Natural killer cell treated with Interleukin-12 subunit alpha and Interleukin-12 subunit beta and Interleukin-15 and Interleukin-18, amount 100 ng/mL, for 72 hours (primary cell): Measurements from ENCODE around the gene CPEB4. TPM values are rescaled to one million over a fixed set of nuclear protein-coding genes. Genes with fewer than 3 reads are reported as not detected.

Experiments used
- ATAC-seq, 2 donors: fragments of 150-1000 bp; cut with Tn5 transposase in 1 of 2; sonication (Bioruptor Pico), chemical (Tn5 transposase) in 1 of 2; 2 replicates each; pipeline ENCODE4 v1.10.0; 2021
- DNase-seq: peaks from one replicate; pipeline ENCODE4 v3.0.0; 2022; ENCODE audit warnings: low spot score
- H3K27ac Mint-ChIP-seq, 2 donors: 1 replicate in 1 of 2; 2 replicates in 1 of 2; pipeline ENCODE4 v1.8.0; 2022; ENCODE audit warnings: mixed read lengths in 2 of 2, mild to moderate bottlenecking in 1 of 2, moderate library complexity in 1 of 2
- H3K27me3 Mint-ChIP-seq, 2 donors: 1 replicate in 1 of 2; 2 replicates in 1 of 2; pipeline ENCODE4 v1.8.0; 2022; ENCODE audit warnings: mixed read lengths in 2 of 2
- H3K36me3 Mint-ChIP-seq: one replicate; pipeline ENCODE4 v1.8.0; 2022; ENCODE audit warnings: mixed read lengths
- H3K4me1 Mint-ChIP-seq, 2 donors: 1 replicate in 1 of 2; 2 replicates in 1 of 2; pipeline ENCODE4 v1.8.0; 2022; ENCODE audit warnings: low read depth in 2 of 2, mixed read lengths in 2 of 2, mild to moderate bottlenecking in 1 of 2
- H3K4me3 Mint-ChIP-seq: one replicate; pipeline ENCODE4 v1.8.0; 2022; ENCODE audit warnings: mixed read lengths
- H3K9me3 Mint-ChIP-seq: 2 replicates; pipeline ENCODE4 v1.8.0; 2022; ENCODE audit warnings: mixed read lengths
- total RNA-seq, 2 donors: library from RNA; stranded (reverse); gene quantifications; one replicate each; pipeline ENCODE4 v1.2.3, GENCODE V29; 2022

The CPEB4 gene
- total RNA-seq, 2 donors from 2014 or later = 29.9 to 45.6 TPM

DNA sequence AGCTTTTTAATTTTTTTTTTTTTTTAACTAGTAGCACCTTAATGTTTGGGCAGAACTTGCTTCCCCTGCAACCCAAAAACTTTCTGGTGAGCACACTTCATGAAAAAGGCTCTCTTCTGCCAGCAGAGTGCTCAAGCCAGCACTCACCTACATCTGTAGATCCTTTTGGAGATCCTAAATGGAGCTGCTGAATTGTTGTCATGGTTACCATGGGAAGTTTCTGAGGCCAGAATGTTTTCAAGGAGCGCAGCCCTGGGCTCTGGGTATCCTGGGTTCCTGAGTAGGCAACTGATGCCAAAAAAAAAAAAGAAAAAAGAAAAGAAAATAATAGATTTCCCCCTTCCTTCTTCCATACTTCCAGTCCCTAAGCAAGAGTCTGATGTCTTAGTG, 3.1 kb upstream of the CPEB4 start:
- peak overlapping the region; percentile 77 for H3K4me3 Mint-ChIP-seq

DNA sequence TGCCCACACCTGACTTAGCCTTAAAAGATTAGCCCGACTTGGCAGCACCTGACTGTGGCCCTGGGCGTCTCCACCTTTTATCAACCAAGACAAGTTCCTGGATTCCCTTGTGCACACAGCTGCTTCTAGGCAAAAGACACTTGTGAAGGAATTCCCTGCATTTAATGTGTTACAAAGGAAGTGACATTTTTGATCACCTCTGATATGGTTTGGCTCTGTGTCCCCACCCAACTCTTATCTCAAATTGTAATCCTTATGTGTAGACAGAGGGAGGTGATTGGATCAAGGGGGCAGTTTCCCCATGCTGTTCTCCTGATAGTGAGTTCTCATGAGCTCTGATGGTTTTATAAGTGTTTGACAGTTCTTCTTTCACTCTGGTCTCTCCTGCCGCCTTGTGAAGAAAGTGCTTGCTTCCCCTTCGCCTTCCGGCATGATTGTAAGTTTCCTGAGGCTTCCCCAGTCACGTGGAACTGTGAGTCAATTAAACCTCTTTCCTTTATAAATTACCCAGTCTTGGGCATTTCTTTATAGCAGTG, 2.6 kb upstream of the CPEB4 start:
- H3K27ac Mint-ChIP-seq = peak overlapping the region; percentile 99 to 100
- H3K27me3 Mint-ChIP-seq = no peaks in the 10 kb centered on the region
- no peak for ATAC-seq
- H3K4me3 Mint-ChIP-seq = peak overlapping the region; percentile 50
- peaks cover 10% of the 10 kb centered on the region for H3K36me3 Mint-ChIP-seq
- peaks cover 55 to 63% of the 10 kb centered on the region in 2 donors for H3K4me1 Mint-ChIP-seq
- H3K9me3 Mint-ChIP-seq = no peaks in the 10 kb centered on the region
- DNase-seq = no peak

More for the DNA sequence above, 3.1 kb upstream of the CPEB4 start:
- ATAC-seq (no peak), DNase-seq (no peak)
- H3K27me3 Mint-ChIP-seq = no peaks in the 10 kb centered on the region
- H3K9me3 Mint-ChIP-seq = no peaks in the 10 kb centered on the region
- peaks cover 50 to 58% of the 10 kb centered on the region in 2 donors for H3K4me1 Mint-ChIP-seq
- peak overlapping the region; percentile 99 to 100 for H3K27ac Mint-ChIP-seq
- H3K36me3 Mint-ChIP-seq = peaks cover 10% of the 10 kb centered on the region

DNA sequence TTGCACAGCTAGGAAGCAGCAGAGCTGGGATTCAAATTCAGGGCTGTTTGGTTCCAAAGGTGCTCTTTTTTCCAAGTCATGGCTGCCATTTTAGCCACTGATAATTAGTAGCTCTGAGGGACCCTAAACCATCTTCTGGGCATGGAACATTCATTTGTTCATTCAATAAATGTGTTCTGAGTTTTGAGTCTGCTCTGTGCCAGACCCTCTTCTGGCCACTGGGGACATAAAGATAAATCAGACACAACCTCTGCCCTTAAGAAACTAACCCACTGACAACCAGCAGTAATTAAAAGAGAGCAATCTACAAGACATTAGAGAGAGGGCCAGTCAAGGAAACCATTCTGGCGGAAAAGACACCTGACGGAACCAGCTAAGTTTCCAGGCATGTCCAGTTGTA, 2.0 kb upstream of the CPEB4 start:
- Mint-ChIP-seq H3K9me3 (no peaks in the 10 kb centered on the region), H3K4me3 (peak overlapping the region; percentile 50), H3K4me1 (peaks cover 59 to 68% of the 10 kb centered on the region in 2 donors), H3K27me3 (no peaks in the 10 kb centered on the region), H3K27ac (peak overlapping the region; percentile 99 to 100), H3K36me3 (peaks cover 10% of the 10 kb centered on the region)
- DNase-seq = no peak
- ATAC-seq = no peak

DNA sequence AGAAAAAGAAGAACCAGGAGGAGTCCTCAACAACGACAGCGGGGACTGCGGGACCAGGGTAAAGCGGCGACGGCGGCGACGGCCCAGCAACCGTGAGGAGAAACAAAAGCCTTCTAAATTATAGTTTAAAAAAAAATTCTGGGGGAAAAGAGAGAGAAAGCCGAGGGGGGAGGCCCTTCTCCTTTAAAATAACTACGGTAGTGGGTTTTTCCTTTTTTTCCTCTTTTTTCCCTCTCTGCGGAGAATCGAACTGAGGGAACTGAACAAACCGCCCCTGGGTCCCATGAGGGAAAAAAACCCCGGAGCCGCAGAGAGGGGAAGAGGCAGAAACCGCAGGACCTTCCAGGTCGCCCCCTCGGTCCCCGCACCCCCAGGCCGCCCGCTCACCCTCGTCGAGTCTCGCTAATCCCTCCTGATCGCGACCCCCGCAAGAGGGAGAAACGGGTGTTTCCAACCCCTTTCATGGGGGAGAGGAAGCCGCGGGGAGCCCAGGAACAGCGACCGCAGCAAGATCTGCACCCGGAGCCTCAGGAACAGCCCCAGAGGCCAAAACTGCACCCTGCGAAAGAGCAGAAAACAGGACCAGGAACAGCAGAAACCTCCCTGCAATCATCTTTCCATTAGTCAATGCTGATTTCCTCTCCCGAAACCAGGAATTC, 453 bp downstream of the CPEB4 start:
- H3K4me3 Mint-ChIP-seq = peak overlapping the region; percentile 95
- DNase-seq = peak; percentile 63
- no peaks in the 10 kb centered on the region for H3K27me3 Mint-ChIP-seq
- H3K27ac Mint-ChIP-seq = peak overlapping the region; percentile 99 to 100
- ATAC-seq = no peak
- H3K9me3 Mint-ChIP-seq = no peaks in the 10 kb centered on the region
- H3K36me3 Mint-ChIP-seq = peaks cover under 1% of the 10 kb centered on the region
- peaks cover 61 to 78% of the 10 kb centered on the region in 2 donors for H3K4me1 Mint-ChIP-seq

DNA sequence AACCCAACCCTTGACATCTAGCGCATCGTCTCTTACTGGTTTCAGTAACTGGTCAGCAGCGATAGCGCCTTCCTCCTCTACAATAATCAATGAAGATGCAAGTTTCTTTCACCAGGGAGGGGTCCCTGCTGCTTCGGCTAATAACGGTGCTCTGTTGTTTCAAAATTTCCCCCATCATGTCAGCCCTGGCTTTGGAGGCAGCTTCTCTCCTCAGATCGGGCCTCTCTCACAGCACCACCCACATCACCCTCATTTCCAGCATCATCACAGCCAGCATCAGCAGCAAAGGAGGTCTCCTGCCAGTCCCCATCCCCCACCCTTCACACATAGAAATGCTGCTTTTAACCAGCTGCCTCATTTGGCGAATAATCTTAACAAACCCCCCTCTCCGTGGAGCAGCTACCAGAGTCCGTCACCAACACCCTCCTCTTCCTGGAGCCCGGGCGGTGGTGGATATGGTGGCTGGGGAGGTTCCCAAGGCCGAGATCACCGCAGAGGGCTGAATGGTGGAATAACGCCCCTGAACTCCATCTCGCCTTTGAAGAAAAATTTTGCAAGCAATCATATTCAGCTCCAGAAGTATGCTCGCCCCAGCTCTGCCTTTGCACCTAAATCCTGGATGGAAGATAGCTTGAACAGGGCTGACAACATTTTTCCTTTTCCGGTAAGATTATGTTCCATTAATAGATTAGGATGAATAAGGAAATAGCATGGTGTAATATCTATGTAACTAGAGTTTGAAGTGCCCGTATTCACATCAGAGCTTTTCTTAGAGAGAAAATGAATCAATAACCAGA, 2.2 kb downstream of the CPEB4 start:
- Mint-ChIP-seq H3K4me1 (peaks cover 56 to 72% of the 10 kb centered on the region in 2 donors), H3K27me3 (no peaks in the 10 kb centered on the region), H3K27ac (peak overlapping the region in 1 of 2 donors; percentile 100), H3K9me3 (no peaks in the 10 kb centered on the region), H3K36me3 (no peaks in the 10 kb centered on the region), H3K4me3 (peak overlapping the region; percentile 95)
- DNase-seq (no peak), ATAC-seq (no peak)

DNA sequence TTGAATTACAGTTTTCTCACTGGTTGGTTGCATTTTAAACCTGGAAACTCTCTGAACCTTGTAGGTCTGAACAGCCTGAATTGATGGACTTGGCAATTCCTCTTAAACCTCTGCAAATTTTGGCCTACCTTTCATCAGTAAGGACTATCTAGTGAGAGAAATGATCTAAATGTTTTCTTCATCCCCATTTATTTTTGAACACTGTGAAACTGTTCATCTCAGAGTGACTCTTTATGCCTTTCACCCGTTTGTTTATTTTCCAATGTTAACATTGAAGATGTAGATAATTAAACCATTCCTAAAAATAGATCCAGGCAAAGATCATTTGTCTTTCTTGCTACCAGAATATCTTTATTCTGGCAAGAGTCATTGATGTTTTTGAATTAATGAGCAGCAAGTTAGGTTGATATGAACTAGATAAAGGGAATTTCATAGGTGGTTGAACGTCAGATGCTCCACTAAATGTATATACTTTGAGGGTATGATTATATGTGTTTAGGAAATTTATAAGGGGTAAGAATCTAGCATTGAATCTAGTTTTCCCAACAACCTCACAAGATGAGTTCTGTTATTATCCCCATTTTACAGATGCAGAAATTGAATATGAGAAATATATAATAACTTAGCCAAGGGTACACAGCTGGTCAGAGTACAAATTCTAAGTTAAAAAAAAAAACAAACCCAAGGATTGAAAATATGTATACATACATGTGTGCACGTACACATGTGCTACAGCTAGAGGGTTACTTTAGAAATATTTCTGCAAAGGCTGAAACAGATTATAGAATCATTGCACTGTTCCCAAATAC, 3.4 kb downstream of the CPEB4 start:
- Mint-ChIP-seq H3K36me3 (no peaks in the 10 kb centered on the region), H3K27ac (peak overlapping the region in 1 of 2 donors; percentile 44), H3K27me3 (no peaks in the 10 kb centered on the region), H3K9me3 (no peaks in the 10 kb centered on the region), H3K4me1 (peaks cover 53 to 68% of the 10 kb centered on the region in 2 donors), H3K4me3 (peak overlapping the region; percentile 95)
- DNase-seq (no peak), ATAC-seq (no peak)

DNA sequence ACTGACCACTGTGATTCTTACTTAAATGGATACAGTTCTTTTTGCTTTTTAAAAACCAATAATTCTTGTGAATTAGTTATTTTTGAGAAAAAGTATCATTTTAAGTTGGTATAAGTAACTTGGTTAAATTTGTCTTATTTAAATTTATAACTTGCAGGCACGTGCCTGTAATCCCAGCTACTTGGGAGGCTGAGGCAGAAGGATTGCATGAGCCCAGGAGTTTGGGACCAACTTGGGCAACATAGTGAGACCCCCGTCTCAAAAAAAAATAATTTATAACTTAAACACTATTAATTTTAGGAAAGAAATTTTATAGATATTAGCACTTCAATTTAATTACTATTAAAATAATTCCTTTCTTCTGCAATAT, 5.0 kb downstream of the CPEB4 start:
- no peak for DNase-seq
- no peak overlapping the region for H3K27ac Mint-ChIP-seq
- no peak overlapping the region for H3K4me3 Mint-ChIP-seq
- ATAC-seq = no peak
- peaks cover 40 to 51% of the 10 kb centered on the region in 2 donors for H3K4me1 Mint-ChIP-seq
- no peaks in the 10 kb centered on the region for H3K9me3 Mint-ChIP-seq
- no peaks in the 10 kb centered on the region for H3K27me3 Mint-ChIP-seq
- H3K36me3 Mint-ChIP-seq = no peaks in the 10 kb centered on the region

DNA sequence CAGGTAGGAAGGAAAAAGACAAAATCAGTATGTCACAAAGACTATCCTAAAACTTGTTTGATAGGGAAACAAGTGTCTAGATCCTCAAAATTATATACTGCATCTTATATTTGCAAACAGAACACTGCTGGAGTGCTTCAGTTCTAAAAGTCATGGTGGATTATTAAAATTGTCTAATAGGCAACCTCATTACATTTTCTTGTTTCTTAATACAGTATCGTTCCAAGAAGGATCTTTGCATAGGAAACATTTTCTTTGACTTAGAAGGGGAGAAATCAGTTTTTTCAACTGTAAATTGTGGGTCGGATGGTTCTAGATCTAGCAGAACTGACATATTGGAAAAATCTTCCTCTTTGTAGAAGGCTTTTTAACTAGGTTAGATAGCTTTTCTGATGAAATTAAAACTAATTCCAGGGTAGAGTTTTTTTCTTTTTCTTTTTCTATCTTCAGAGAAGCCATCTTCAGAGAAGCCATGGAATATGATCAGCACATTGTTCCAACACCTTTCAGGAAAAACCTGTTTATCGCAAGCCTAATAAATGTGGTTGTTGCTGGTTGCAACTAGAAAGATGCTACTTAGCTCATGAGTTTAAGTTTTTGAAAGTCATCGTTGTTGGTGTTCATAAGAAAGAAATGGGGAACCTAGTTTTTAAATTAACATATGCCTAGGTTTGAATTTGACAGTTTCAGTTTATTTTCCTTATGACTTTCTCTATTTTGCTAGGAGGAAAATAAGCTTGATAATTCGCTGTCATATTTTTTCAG, 7.4 kb downstream of the CPEB4 start:
- Mint-ChIP-seq H3K4me3 (no peak overlapping the region), H3K27me3 (no peaks in the 10 kb centered on the region), H3K27ac (no peak overlapping the region), H3K9me3 (no peaks in the 10 kb centered on the region), H3K4me1 (peaks cover 28 to 41% of the 10 kb centered on the region in 2 donors), H3K36me3 (no peaks in the 10 kb centered on the region)
- no peak for ATAC-seq
- DNase-seq = no peak

DNA sequence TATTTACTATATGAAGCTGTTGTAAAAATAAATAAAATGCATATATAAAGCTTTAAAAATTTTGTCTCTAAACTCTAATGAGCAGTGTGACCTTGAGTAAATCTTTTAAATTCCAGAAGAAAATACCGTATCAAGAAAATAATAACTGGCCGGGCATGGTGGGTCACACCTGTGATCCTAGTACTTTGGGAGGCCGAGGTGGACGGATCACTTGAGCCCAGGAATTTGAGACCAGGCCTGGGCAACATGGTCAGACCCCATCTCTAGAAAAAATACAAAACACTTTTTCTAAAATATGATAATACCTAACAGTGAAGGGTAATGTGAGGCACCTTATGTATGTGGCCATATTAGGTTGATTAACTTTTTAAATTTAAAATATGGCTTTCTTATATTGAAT, 8.5 kb downstream of the CPEB4 start:
- no peak for ATAC-seq
- Mint-ChIP-seq H3K4me3 (no peak overlapping the region), H3K4me1 (peaks cover 23 to 40% of the 10 kb centered on the region in 2 donors)

DNA sequence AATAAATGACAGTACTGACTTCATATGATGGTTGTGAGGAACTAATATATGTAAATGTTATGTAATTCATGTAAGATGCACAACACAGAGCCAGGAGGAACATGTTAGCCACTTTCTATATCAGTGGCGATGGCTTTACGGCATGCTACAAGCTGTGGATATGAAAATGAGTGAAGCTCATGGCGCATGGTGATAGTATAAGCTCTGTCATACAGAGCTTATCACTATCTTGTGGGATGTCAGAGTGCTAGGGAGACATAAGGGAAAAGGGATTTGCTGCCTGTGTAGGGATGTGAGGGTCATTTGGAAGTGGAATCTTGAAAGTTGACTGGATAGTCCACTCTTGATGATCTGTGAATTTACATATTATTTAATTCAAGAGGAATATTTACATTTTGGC, 13.6 kb downstream of the CPEB4 start:
- Mint-ChIP-seq H3K4me3 (no peak overlapping the region), H3K9me3 (no peaks in the 10 kb centered on the region), H3K27me3 (no peaks in the 10 kb centered on the region), H3K36me3 (no peaks in the 10 kb centered on the region), H3K4me1 (peaks cover 9 to 22% of the 10 kb centered on the region in 2 donors), H3K27ac (no peak overlapping the region)
- no peak for ATAC-seq
- DNase-seq = no peak

More for the DNA sequence above, 8.5 kb downstream of the CPEB4 start:
- H3K36me3 Mint-ChIP-seq = no peaks in the 10 kb centered on the region
- no peak overlapping the region for H3K27ac Mint-ChIP-seq
- H3K27me3 Mint-ChIP-seq = no peaks in the 10 kb centered on the region
- no peak for DNase-seq
- no peaks in the 10 kb centered on the region for H3K9me3 Mint-ChIP-seq

DNA sequence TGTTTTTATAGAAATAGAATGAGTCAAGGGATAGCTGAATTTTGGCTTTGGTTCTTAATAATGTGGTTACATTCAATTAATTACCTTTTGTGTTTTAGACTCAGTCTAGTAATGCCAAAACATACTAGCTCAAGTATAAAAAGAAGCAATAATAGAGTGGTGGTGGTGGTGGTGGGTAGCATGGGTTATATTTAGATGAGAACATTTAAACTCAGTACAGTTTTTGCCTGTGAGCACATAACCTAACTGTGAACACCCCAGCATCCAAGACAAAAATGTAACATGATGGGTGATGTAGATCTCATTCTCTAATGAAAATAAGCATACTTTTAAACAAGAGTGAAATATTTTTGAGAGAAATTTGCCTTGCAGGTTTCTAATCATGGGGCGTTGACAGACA, 14.2 kb downstream of the CPEB4 start:
- Mint-ChIP-seq H3K4me3 (no peak overlapping the region), H3K36me3 (no peaks in the 10 kb centered on the region), H3K9me3 (no peaks in the 10 kb centered on the region), H3K4me1 (peaks cover 9 to 22% of the 10 kb centered on the region in 2 donors), H3K27me3 (no peaks in the 10 kb centered on the region), H3K27ac (no peak overlapping the region)
- no peak for ATAC-seq
- no peak for DNase-seq

DNA sequence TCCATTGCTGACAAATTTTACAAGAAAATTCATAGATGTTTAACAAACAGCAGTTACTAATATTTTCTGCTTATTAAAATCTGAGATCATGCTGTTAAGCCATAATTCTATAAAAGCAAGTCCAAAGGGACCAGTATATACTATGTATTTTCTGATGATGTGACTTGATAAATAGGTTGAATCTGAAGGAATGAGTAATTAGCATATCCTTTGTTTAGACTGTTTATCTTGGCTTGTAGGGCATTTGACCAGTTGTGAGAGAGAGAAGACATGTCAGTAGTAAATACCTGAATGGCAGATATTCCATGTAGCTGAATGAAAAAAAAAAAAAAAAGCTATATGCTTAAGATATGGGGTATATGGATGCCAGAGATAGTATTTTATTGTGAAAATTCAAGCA, 14.6 kb downstream of the CPEB4 start:
- H3K27me3 Mint-ChIP-seq = no peaks in the 10 kb centered on the region
- DNase-seq = no peak
- no peaks in the 10 kb centered on the region for H3K36me3 Mint-ChIP-seq
- no peaks in the 10 kb centered on the region for H3K9me3 Mint-ChIP-seq
- ATAC-seq = no peak
- H3K4me3 Mint-ChIP-seq = no peak overlapping the region
- peaks cover 13 to 24% of the 10 kb centered on the region in 2 donors for H3K4me1 Mint-ChIP-seq
- H3K27ac Mint-ChIP-seq = no peak overlapping the region
